Lower leg skin (tissue), 3 donors: ENCODE results near the gene TXNL4A.

Experiments
- POLR2A ChIP-seq, 2 donors: fragments of 450-650 bp; IDR thresholded peaks; one replicate each; pipeline ENCODE4 v1.6.1; 2016 to 2017; ENCODE audit warnings: antibody characterized with exemption in 2 of 2, mild to moderate bottlenecking in 1 of 2, moderate library complexity in 1 of 2
- TF ChIP-seq, protein P1 (sequence below), 3 donors: fragments of 450-650 bp; IDR thresholded peaks; one replicate each; pipeline ENCODE4 v1.5.1; 2016; ENCODE audit warnings: antibody characterized with exemption in 3 of 3, mild to moderate bottlenecking in 3 of 3, moderate library complexity in 2 of 3

GRCh38 chr18:79948719-79949411 is 39.5 kb downstream of the TXNL4A start:
- TF ChIP-seq, protein P1, sequence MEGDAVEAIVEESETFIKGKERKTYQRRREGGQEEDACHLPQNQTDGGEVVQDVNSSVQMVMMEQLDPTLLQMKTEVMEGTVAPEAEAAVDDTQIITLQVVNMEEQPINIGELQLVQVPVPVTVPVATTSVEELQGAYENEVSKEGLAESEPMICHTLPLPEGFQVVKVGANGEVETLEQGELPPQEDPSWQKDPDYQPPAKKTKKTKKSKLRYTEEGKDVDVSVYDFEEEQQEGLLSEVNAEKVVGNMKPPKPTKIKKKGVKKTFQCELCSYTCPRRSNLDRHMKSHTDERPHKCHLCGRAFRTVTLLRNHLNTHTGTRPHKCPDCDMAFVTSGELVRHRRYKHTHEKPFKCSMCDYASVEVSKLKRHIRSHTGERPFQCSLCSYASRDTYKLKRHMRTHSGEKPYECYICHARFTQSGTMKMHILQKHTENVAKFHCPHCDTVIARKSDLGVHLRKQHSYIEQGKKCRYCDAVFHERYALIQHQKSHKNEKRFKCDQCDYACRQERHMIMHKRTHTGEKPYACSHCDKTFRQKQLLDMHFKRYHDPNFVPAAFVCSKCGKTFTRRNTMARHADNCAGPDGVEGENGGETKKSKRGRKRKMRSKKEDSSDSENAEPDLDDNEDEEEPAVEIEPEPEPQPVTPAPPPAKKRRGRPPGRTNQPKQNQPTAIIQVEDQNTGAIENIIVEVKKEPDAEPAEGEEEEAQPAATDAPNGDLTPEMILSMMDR (IDR thresholded peaks at IDR 0.05), result no peak
- TF ChIP-seq POLR2A (IDR thresholded peaks at IDR 0.05), result no peak
